Retinal pigment epithelial cell (primary cell): Measurements from ENCODE around the gene KCNQ1.
A peak's percentile ranks its signal among the peaks of the same experiment; 100 is the strongest.

Experiments
- DNase-seq: peaks from one replicate; pipeline ENCODE4 v3.0.0-alpha.2; 2010; ENCODE audit warnings: low read depth
- H3K4me3 ChIP-seq: 2 replicates; pipeline ENCODE4 v1.5.1; 2011; ENCODE audit warnings: mild to moderate bottlenecking, low read length, control low read depth, moderate library complexity
- CTCF ChIP-seq: conservative IDR thresholded peaks from 2 replicates; pipeline ENCODE4 v1.5.1; 2011; ENCODE audit warnings: low read depth, low read length, control low read depth, inconsistent platforms

The KCNQ1 gene

DNA sequence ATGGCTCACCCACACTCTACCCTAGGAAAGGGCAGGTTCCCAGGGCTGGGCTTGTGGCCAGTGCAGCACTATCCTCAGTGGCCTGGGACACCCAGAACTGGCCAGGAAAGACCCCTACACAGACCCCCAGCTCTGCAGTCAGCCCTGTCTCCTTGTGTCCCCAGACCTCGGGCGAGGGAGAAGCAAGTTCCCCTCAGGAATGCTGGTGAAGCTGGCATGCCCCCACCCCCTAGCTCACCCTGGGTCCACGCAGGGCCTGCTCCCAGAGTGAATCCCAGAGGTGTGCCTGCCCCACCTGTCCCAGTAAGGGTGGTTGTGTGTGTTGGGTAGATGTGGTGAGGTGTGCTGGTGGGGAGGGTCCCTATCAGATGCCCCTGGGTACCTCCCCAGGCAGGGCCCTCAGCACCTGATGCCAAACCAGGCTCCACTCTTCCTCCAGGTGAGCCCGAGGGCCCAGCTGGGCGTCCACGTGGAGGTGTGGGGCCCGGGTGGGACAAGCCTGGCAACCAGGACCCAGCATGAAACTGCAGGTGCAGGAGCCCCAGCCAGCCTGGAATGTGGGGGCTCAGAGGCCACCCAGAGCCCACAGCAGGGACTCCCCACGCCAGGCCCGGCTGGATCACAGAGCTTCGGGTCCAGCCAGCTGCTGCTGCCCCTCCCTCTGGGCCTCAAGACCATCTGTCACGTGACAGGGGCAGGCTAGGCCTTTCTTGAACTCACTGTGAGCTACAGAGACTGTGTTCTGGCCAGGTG lies 303.4 kb downstream of the KCNQ1 start:
- DNase-seq, result no peak
- TF ChIP-seq CTCF, result no peak
- no peak overlapping the region for H3K4me3 ChIP-seq

- DNase-seq, result no peak
- TF ChIP-seq CTCF, result no peak
- H3K4me3 ChIP-seq, result no peak overlapping the region
Observed at GRCh38 chr11:2748814-2749554, 304.2 kb downstream of the KCNQ1 start.

DNA sequence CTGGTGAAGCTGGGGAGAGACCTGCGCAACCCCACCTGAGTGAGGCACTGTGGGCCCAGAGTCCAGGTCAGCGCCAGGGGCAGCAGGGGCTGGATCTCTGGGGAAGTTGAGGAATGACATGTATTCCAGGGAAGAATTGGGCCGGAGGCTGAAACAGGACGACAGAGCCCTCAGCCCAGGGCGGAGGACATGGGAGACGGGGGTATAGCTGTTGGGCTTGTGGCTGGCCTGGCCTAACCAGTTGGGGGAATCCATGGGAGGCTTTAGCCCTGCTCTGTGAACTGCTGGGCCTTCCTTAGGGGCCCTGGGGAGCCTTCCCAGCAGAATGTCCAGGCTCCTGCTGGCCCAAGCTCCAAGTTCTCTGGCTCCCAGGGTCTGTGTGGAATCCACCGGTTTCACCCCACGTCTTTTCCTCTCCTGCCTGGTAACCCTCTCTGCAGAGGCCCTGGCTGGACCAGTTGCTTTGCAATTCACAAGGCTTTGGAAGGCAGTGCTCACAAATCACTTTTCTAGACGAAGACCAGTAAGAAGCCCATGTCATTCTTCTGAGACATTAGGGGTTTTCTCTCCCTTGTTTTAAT lies 305.4 kb downstream of the KCNQ1 start:
- TF ChIP-seq CTCF, result no peak
- DNase-seq, result no peak
- H3K4me3 ChIP-seq, result no peak overlapping the region

- no peak for TF ChIP-seq CTCF
- DNase-seq, result no peak
- H3K4me3 ChIP-seq, result no peak overlapping the region
Observed at GRCh38 chr11:2750682-2751522, 306.1 kb downstream of the KCNQ1 start.

DNA sequence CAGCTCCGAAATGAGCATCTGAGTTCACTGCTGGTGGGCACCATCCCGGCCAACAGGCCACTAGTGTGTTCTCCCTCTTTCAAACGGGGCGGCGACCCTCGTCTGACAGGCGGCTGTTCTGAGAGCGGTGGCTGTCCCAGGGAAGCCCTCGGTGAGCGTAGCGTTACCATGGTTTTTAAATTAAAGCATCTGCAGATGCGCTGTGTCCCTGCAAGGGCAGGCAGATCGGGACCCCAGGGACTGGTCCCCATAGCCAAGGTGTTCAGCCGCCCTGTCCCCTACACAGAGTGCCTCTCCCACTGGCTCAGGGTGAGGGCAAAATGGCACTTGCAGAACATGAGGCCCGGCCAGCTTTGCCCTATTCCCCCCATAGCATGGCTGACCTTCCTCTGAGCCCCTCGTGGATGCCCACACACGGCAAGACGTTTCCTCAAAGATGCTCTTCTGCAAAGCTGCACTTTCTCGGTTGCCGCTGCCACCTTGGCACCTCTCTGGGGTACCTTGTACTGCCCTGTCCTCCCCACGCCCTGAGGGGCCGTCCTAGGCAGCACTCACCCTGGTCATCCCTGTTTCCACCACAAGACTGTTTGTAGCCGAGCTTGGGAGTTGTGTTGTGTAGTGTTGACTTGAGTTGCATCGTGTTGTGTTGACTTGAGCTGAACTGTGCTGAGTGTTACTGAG lies 306.9 kb downstream of the KCNQ1 start:
- no peak for TF ChIP-seq CTCF
- no peak overlapping the region for H3K4me3 ChIP-seq
- no peak for DNase-seq

DNA sequence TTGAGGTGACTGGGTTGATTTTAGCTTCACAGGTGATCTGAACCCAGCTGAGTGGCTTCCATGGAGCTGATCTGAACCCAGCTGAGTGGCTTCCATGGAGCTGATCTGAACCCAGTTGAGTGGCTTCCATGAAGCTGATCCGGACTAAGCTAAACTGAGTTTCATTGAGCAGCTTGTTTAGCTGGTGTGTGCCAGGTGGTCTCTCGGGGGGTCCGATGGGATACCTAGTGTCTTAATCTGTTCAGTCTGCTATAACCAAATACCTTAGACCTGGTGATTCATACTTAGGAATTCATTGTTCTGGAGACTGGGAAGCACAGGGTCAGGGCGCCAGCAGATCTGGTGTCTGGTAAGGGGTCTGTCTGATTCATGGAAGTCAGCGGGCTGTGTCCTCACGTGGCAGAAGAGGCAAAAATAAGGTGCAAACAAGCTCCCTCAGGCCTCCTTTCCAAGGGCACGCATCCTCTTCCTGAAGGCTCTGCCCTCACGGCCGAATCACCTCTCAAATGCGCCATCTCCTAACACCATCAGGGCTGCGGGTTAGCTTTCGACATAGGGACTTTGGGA lies 307.5 kb downstream of the KCNQ1 start:
- no peak for TF ChIP-seq CTCF
- no peak overlapping the region for H3K4me3 ChIP-seq
- peak; percentile 62 for DNase-seq
